SU-DHL-6 (cell line): ENCODE measurements around the gene ALK.

Experiments used
- H2AFZ ChIP-seq: fragments of 200-600 bp; sonication (generic); 2 replicates; pipeline ENCODE4 v1.6.1; 2014; ENCODE audit warnings: low read depth, mild to moderate bottlenecking, moderate library complexity, mixed read lengths, antibody characterized with exemption, low read length; ENCODE audit not compliant: severe bottlenecking
- H3F3A ChIP-seq: fragments of 200-600 bp; shearing (Covaris generic); 2 replicates; pipeline ENCODE4 v1.6.0; 2016; ENCODE audit warnings: antibody characterized with exemption, mild to moderate bottlenecking; ENCODE audit not compliant: insufficient read depth
- H3K27ac ChIP-seq: fragments of 200-600 bp; sonication (generic); 2 replicates; pipeline ENCODE4 v1.5.1; 2016; ENCODE audit warnings: low read depth, mild to moderate bottlenecking, low read length, moderate library complexity, mixed read lengths
- H3K27me3 ChIP-seq: fragments of 200-600 bp; sonication (generic), shearing (Covaris generic); 2 replicates; pipeline ENCODE4 v1.6.0; 2014; ENCODE audit warnings: mild to moderate bottlenecking, low read length
- H3K36me3 ChIP-seq: fragments of 200-600 bp; sonication (generic); 2 replicates; pipeline ENCODE4 v1.6.1; 2014; ENCODE audit warnings: mild to moderate bottlenecking, low read length, mixed read lengths
- H3K4me2 ChIP-seq: fragments of 300-600, 200-600 bp; shearing (Covaris generic), sonication (generic); 2 replicates; pipeline ENCODE4 v1.6.0; 2014; ENCODE audit warnings: low read length, low read depth, mild to moderate bottlenecking; ENCODE audit not compliant: poor library complexity, severe bottlenecking
- H3K4me3 ChIP-seq: fragments of 200-600 bp; sonication (generic); 2 replicates; pipeline ENCODE4 v1.5.1; 2014; ENCODE audit warnings: antibody characterized with exemption, low read length, mild to moderate bottlenecking, mixed read lengths; ENCODE audit not compliant: insufficient read depth, poor library complexity, severe bottlenecking
- H3K79me2 ChIP-seq: fragments of 200-600 bp; sonication (generic); 2 replicates; pipeline ENCODE4 v1.6.1; 2014; ENCODE audit warnings: mild to moderate bottlenecking, low read length, moderate library complexity; ENCODE audit not compliant: insufficient read depth
- H3K9ac ChIP-seq: fragments of 200-600 bp; sonication (generic); 2 replicates; pipeline ENCODE4 v1.7.0; 2014; ENCODE audit warnings: mild to moderate bottlenecking, low read length
- H3K9me2 ChIP-seq: fragments of 200-600 bp; sonication (generic); replicated peaks from 2 replicates; pipeline ENCODE4 v1.6.1; 2014; ENCODE audit warnings: low read length; ENCODE audit not compliant: insufficient read depth
- H3K9me3 ChIP-seq: fragments of 200-600 bp; sonication (generic); 2 replicates; pipeline ENCODE4 v1.6.1; 2014; ENCODE audit warnings: low read length, mixed read lengths; ENCODE audit not compliant: insufficient read depth
- H4K20me1 ChIP-seq: fragments of 200-600 bp; sonication (generic); 2 replicates; pipeline ENCODE4 v1.6.1; 2014; ENCODE audit warnings: low read depth, mild to moderate bottlenecking, antibody characterized with exemption, low read length, moderate library complexity, mixed read lengths
- EZH2phosphoT487 ChIP-seq: fragments of 200-600 bp; sonication (generic), shearing (Covaris generic); conservative IDR thresholded peaks from 2 replicates; pipeline ENCODE4 v1.6.1; 2018; ENCODE audit warnings: mild to moderate bottlenecking, antibody characterized with exemption, low read length, moderate library complexity, mixed read lengths
- TF ChIP-seq, protein P1 (sequence below): fragments of 200-600 bp; sonication (generic); IDR thresholded peaks from one replicate; pipeline ENCODE4 v1.5.1; 2017; ENCODE audit warnings: antibody characterized with exemption, mild to moderate bottlenecking, low read length, moderate library complexity; ENCODE audit not compliant: insufficient read depth, poor library complexity, severe bottlenecking

Gene ALK

DNA sequence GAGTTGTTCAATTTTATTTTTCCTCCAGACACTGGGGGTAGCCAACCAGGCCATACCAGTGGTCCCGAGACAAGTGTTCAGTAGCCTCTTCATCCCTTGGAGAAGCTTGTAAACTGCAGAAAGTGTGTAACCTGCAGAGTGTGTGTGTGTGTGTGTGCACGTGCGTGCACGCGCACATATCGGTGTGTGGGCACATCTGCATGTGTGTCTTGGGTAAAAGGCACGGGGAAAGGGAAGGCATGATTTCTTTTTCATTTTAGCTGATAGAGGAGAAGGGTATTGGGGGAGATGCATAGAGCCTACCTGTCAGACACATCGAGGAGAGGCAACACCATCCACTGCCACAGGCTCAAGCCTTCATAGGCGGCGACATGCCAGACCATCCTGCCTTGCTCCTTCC is 624.8 kb downstream of the ALK start:
- no peaks in the 10 kb centered on the region for H3K27me3 ChIP-seq
- TF ChIP-seq, protein P1, sequence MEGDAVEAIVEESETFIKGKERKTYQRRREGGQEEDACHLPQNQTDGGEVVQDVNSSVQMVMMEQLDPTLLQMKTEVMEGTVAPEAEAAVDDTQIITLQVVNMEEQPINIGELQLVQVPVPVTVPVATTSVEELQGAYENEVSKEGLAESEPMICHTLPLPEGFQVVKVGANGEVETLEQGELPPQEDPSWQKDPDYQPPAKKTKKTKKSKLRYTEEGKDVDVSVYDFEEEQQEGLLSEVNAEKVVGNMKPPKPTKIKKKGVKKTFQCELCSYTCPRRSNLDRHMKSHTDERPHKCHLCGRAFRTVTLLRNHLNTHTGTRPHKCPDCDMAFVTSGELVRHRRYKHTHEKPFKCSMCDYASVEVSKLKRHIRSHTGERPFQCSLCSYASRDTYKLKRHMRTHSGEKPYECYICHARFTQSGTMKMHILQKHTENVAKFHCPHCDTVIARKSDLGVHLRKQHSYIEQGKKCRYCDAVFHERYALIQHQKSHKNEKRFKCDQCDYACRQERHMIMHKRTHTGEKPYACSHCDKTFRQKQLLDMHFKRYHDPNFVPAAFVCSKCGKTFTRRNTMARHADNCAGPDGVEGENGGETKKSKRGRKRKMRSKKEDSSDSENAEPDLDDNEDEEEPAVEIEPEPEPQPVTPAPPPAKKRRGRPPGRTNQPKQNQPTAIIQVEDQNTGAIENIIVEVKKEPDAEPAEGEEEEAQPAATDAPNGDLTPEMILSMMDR, result no peak
- TF ChIP-seq EZH2phosphoT487, result no peak
- no peak overlapping the region for H3K4me2 ChIP-seq
- no peaks in the 10 kb centered on the region for H3K9me2 ChIP-seq
- no peaks in the 10 kb centered on the region for H4K20me1 ChIP-seq
- H3K9me3 ChIP-seq, result no peaks in the 10 kb centered on the region
- no peak overlapping the region for H2AFZ ChIP-seq
- no peaks in the 10 kb centered on the region for H3K36me3 ChIP-seq
- H3F3A ChIP-seq, result no peaks in the 10 kb centered on the region
- H3K9ac ChIP-seq, result no peak overlapping the region
- no peak overlapping the region for H3K27ac ChIP-seq
- no peak overlapping the region for H3K4me3 ChIP-seq
- H3K79me2 ChIP-seq, result no peaks in the 10 kb centered on the region

DNA sequence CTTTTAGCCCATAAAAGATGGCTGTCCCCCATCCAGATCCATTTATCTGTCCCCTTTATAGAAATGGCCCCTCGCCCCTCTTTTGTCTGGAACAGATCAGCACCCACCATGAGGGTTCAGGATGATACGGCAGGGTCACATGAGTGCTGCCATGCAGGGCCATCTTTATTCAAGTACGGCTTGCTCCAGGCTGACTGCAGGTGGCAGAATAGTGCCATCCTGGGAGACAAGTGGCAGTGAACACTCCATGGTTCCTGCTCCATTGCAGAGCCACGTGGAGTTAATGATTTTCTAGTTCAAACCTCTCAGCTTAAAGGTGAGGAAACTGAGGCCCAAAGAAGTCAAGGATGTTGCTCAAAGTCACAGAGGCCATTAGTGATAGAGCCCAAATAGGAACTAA is 625.5 kb downstream of the ALK start:
- Histone ChIP-seq H3K9ac (no peak overlapping the region), H3K9me2 (no peaks in the 10 kb centered on the region), H4K20me1 (no peaks in the 10 kb centered on the region), H3F3A (no peaks in the 10 kb centered on the region), H2AFZ (no peak overlapping the region), H3K27me3 (no peaks in the 10 kb centered on the region), H3K36me3 (no peaks in the 10 kb centered on the region), H3K27ac (no peak overlapping the region), H3K9me3 (no peaks in the 10 kb centered on the region), H3K4me2 (no peak overlapping the region), H3K79me2 (no peaks in the 10 kb centered on the region), H3K4me3 (no peak overlapping the region)
- TF ChIP-seq, protein P1, result no peak
- TF ChIP-seq EZH2phosphoT487, result no peak

DNA sequence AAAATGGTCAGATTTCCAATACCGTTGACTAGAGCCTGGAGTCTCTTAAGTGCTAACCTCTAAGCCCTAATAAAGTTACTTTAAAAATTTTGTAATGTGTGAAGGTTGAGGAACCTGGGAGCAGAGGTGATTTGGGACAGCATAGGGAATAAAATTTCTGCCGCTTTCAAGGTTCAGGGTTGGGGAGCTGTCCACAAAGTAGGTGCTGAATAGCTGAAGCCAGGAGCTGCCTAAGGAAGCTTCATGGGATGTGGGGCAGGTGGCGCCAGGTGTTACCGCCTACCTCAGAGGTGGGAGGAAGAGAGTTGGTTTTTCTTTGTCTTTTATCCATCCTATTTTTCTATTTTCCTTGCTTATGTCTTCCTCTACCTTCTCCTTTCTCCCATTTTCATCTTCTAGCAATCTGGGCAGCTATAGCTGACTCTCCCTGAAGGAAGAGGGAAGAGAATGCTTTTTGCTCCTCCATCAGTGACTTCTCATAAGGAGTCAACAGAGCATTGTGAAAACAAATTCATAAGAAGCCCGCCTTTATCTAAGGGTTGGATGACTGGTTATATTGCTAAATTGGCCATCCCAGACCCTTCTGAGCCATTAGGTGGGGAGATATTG is 627.5 kb downstream of the ALK start:
- Histone ChIP-seq H3K27ac (no peak overlapping the region), H3K9me2 (no peaks in the 10 kb centered on the region), H3K4me2 (no peak overlapping the region), H3K27me3 (no peaks in the 10 kb centered on the region), H3K79me2 (no peaks in the 10 kb centered on the region), H3K36me3 (no peaks in the 10 kb centered on the region), H2AFZ (no peak overlapping the region), H3F3A (no peaks in the 10 kb centered on the region), H3K9ac (no peak overlapping the region), H3K4me3 (no peak overlapping the region), H3K9me3 (no peaks in the 10 kb centered on the region), H4K20me1 (no peaks in the 10 kb centered on the region)
- TF ChIP-seq EZH2phosphoT487, result no peak
- TF ChIP-seq, protein P1, result no peak
